SK-N-SH (cell line): ENCODE data around the gene ADGRL3. TPM values are rescaled to one million over a fixed set of nuclear protein-coding genes. Genes with fewer than 3 reads are reported as not detected.

Experiments
- CTCF ChIA-PET: fragments of 300-600, 350-600 bp; formaldehyde crosslinking; extraction: SDS; loops from one replicate; lab custom pipeline; 2021; lab: Yijun Ruan, JAX
- POLR2A ChIA-PET: fragments of 350-600 bp; sonication (Branson Sonifier 250); formaldehyde crosslinking; extraction: SDS; loops from one replicate; lab custom pipeline; 2020; ENCODE audit warnings: antibody characterized with exemption, inconsistent platforms; lab: Yijun Ruan, JAX
- DNase-seq: peaks from one replicate; pipeline ENCODE4 v3.0.0; 2012
- H2AFZ ChIP-seq: fragments of 200-600 bp; sonication (generic); 2 replicates; pipeline ENCODE4 v1.8.1; 2016; ENCODE audit warnings: antibody characterized with exemption, mild to moderate bottlenecking, low read depth
- H3F3A ChIP-seq: fragments of 200-600 bp; sonication (generic); replicated peaks from 2 replicates; pipeline ENCODE3; 2016; ENCODE audit warnings: antibody characterized with exemption, mild to moderate bottlenecking; ENCODE audit not compliant: insufficient read depth
- H3K27ac ChIP-seq, 2 experiments: fragments of 200-500 bp in 1 of 2; fragments of 200-600 bp in 1 of 2; sonication (Bioruptor generic) in 1 of 2; sonication (generic), shearing (Covaris generic) in 1 of 2; 2 replicates each; pipeline versions ENCODE4 v1.5.1 to v1.6.1; 2014 to 2016; ENCODE audit warnings: low read depth in 2 of 2, inconsistent platforms in 1 of 2, low read length in 1 of 2, mild to moderate bottlenecking in 1 of 2, mixed read lengths in 1 of 2
- H3K27me3 ChIP-seq: fragments of 200-600 bp; sonication (generic), shearing (Covaris generic); 2 replicates; pipeline ENCODE4 v1.6.1; 2016; ENCODE audit warnings: mixed run types; ENCODE audit not compliant: insufficient read depth
- H3K36me3 ChIP-seq, 2 experiments: fragments of 200-500 bp in 1 of 2; fragments of 200-600 bp in 1 of 2; sonication (Bioruptor generic) in 1 of 2; sonication (generic) in 1 of 2; replicated peaks in 1 of 2; 2 replicates each; pipeline versions ENCODE3 to v1.5.1; 2014 to 2016; ENCODE audit warnings: low read length in 1 of 2, mild to moderate bottlenecking in 1 of 2; ENCODE audit not compliant: insufficient read depth in 2 of 2, control insufficient read depth in 1 of 2
- H3K4me1 ChIP-seq, 2 experiments: fragments of 200-500 bp in 1 of 2; fragments of 200-600 bp in 1 of 2; sonication (Bioruptor generic) in 1 of 2; sonication (generic), shearing (Covaris generic) in 1 of 2; 2 replicates each; pipeline versions ENCODE4 v1.5.1 to v1.6.1; 2014 to 2016; ENCODE audit warnings: low read depth in 1 of 2, low read length in 1 of 2, mixed run types in 1 of 2; ENCODE audit not compliant: insufficient read depth in 2 of 2, control insufficient read depth in 1 of 2
- H3K4me2 ChIP-seq: fragments of 200-600 bp; sonication (generic), shearing (Covaris generic); 2 replicates; pipeline ENCODE4 v1.6.1; 2017; ENCODE audit warnings: mixed run types
- H3K4me3 ChIP-seq, 2 experiments: fragments of 200-500 bp in 1 of 2; fragments of 200-600 bp in 1 of 2; sonication (Bioruptor generic) in 1 of 2; sonication (generic), shearing (Covaris generic) in 1 of 2; 2 replicates each; pipeline versions ENCODE4 v1.5.1 to v1.8.1; 2014 to 2016; ENCODE audit warnings: low read depth in 2 of 2, inconsistent platforms in 1 of 2, low read length in 1 of 2, mild to moderate bottlenecking in 1 of 2, mixed read lengths in 1 of 2, moderate library complexity in 1 of 2
- H3K79me2 ChIP-seq: fragments of 200-600 bp; sonication (generic); 2 replicates; pipeline ENCODE4 v1.8.1; 2017; ENCODE audit warnings: mild to moderate bottlenecking; ENCODE audit not compliant: insufficient read depth
- H3K9ac ChIP-seq: fragments of 200-600 bp; sonication (generic); 2 replicates; pipeline ENCODE4 v1.6.1; 2017; ENCODE audit warnings: mixed run types
- H3K9me2 ChIP-seq: fragments of 200-600 bp; sonication (generic); 2 replicates; pipeline ENCODE4 v1.6.1; 2017; ENCODE audit warnings: mixed run types
- H3K9me3 ChIP-seq: fragments of 200-600 bp; sonication (generic); 2 replicates; pipeline ENCODE4 v1.6.1; 2017; ENCODE audit warnings: mixed run types, mild to moderate bottlenecking, moderate library complexity
- H4K20me1 ChIP-seq: fragments of 200-600 bp; sonication (generic); 2 replicates; pipeline ENCODE4 v1.6.1; 2017; ENCODE audit warnings: mild to moderate bottlenecking, mixed run types; ENCODE audit not compliant: insufficient read depth
- ELF1 ChIP-seq: IDR thresholded peaks from 2 replicates; pipeline ENCODE4 v1.4.0; 2012
- EZH2phosphoT487 ChIP-seq: fragments of 200-600 bp; sonication (generic); IDR thresholded peaks from 2 replicates; pipeline ENCODE4 v1.6.1; 2017; ENCODE audit warnings: low read depth, mixed run types, mild to moderate bottlenecking, antibody characterized with exemption, moderate library complexity, borderline replicate concordance
- FOXJ3 ChIP-seq: sonication (generic); formaldehyde crosslinking; IDR thresholded peaks from 2 replicates; pipeline ENCODE4 v1.5.1; 2020; ENCODE audit warnings: mild to moderate bottlenecking, missing genetic modification reagents
- FOXM1 ChIP-seq: IDR thresholded peaks from 2 replicates; pipeline ENCODE4 v1.4.0; 2012; ENCODE audit warnings: low read depth, mild to moderate bottlenecking
- GABPA ChIP-seq: IDR thresholded peaks from 2 replicates; pipeline ENCODE4 v1.4.0; 2012; ENCODE audit warnings: low read depth, mild to moderate bottlenecking
- GATA2 ChIP-seq: sonication (generic); formaldehyde crosslinking; IDR thresholded peaks from 2 replicates; pipeline ENCODE4 v1.5.0; 2020; ENCODE audit warnings: mild to moderate bottlenecking, missing genetic modification reagents
- JUND ChIP-seq: IDR thresholded peaks from 2 replicates; pipeline ENCODE4 v1.4.0; 2012
- MAX ChIP-seq: IDR thresholded peaks from 2 replicates; pipeline ENCODE4 v1.4.0; 2012; ENCODE audit warnings: low read depth
- MXI1 ChIP-seq: IDR thresholded peaks from 2 replicates; pipeline ENCODE4 v1.6.1; 2012; ENCODE audit warnings: mild to moderate bottlenecking, low read depth, low read length, improper control_type of control experiment
- NFIC ChIP-seq: IDR thresholded peaks from 2 replicates; pipeline ENCODE4 v1.4.0; 2012; ENCODE audit warnings: borderline replicate concordance
- NRF1 ChIP-seq: IDR thresholded peaks from 2 replicates; pipeline ENCODE4 v1.6.1; 2012; ENCODE audit warnings: low read depth, mild to moderate bottlenecking, low read length
- POLR2AphosphoS5 ChIP-seq: IDR thresholded peaks from 2 replicates; pipeline ENCODE4 v1.6.1; 2012; ENCODE audit warnings: low read depth, low read length
- RCOR1 ChIP-seq: fragments of 150-350 bp; IDR thresholded peaks from 2 replicates; pipeline ENCODE4 v1.6.1; 2017; ENCODE audit warnings: antibody characterized with exemption, low read length
- REST ChIP-seq: IDR thresholded peaks from 2 replicates; pipeline ENCODE4 v1.6.1; 2012; ENCODE audit warnings: mild to moderate bottlenecking, low read depth, low read length, moderate library complexity
- RFX5 ChIP-seq: IDR thresholded peaks from 2 replicates; pipeline ENCODE4 v1.6.1; 2012; ENCODE audit warnings: mild to moderate bottlenecking, improper control_type of control experiment, low read length
- RXRA ChIP-seq: IDR thresholded peaks from 2 replicates; pipeline ENCODE4 v1.4.0; 2012; ENCODE audit warnings: low read depth, mild to moderate bottlenecking, borderline replicate concordance
- SIN3A ChIP-seq: IDR thresholded peaks from 2 replicates; pipeline ENCODE4 v1.6.1; 2012; ENCODE audit warnings: low read depth, mild to moderate bottlenecking, low read length, moderate library complexity, borderline replicate concordance
- TCF12 ChIP-seq: IDR thresholded peaks from 2 replicates; pipeline ENCODE4 v1.4.0; 2012
- WGBS: methylation state at CpG from one replicate; pipeline ENCODE4 v1.1.6; 2017; ENCODE audit warnings: low lambda C conversion rate; 5-methylcytosine and 5-hydroxymethylcytosine counted together
- polyA plus RNA-seq, 3 experiments: library from polyadenylated mRNA; depleted of rRNA; stranded (reverse); fragments of >200 nt; gene quantifications; 2 replicates each; pipeline ENCODE4 v1.2.3, GENCODE V29; 2012
- TF ChIP-seq, protein P1 (sequence below): fragments of 150-350 bp; IDR thresholded peaks from 2 replicates; pipeline ENCODE4 v1.6.1; 2017; ENCODE audit warnings: antibody characterized with exemption, low read length, low read depth, borderline replicate concordance
- TF ChIP-seq, protein P2 (sequence below): IDR thresholded peaks from 2 replicates; pipeline ENCODE4 v1.4.0; 2012; ENCODE audit warnings: low read depth, borderline replicate concordance
- TF ChIP-seq, protein P3 (sequence below): fragments of 150-350 bp; IDR thresholded peaks from 2 replicates; pipeline ENCODE4 v1.6.1; 2016; ENCODE audit warnings: mild to moderate bottlenecking, low read depth, low read length

The ADGRL3 gene
- polyA plus RNA-seq, 1 of the 3 experiments (the other 2 are of a cell fraction) = 0.03 TPM

DNA sequence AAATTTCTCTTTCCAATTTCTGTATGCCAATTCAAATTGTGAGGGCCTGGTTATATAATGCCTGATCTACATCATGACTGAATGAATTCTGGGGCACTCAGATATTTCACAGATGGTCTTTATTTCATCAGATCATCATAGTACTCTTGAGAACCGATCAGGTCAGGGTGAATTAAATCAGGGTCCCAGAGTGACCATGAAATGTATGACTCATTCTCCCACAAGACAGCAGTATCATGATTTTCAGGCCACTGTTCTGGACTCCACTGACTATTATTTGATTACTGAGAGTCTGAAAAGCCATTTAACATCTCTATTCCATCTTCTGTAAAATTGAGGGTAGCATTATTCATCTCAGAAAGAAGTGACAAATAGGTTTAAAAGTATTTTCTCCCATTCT lies 471.5 kb downstream of the ADGRL3 start (continued):
- no peak for TF ChIP-seq NFIC
- TF ChIP-seq, protein P1, sequence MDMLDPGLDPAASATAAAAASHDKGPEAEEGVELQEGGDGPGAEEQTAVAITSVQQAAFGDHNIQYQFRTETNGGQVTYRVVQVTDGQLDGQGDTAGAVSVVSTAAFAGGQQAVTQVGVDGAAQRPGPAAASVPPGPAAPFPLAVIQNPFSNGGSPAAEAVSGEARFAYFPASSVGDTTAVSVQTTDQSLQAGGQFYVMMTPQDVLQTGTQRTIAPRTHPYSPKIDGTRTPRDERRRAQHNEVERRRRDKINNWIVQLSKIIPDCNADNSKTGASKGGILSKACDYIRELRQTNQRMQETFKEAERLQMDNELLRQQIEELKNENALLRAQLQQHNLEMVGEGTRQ = no peak
- TF ChIP-seq, protein P2, sequence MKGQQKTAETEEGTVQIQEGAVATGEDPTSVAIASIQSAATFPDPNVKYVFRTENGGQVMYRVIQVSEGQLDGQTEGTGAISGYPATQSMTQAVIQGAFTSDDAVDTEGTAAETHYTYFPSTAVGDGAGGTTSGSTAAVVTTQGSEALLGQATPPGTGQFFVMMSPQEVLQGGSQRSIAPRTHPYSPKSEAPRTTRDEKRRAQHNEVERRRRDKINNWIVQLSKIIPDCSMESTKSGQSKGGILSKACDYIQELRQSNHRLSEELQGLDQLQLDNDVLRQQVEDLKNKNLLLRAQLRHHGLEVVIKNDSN = no peak
- TF ChIP-seq, all 33 proteins: peak for 0

- Histone ChIP-seq H3K79me2 (no peaks in the 10 kb centered on the region), H3K9me3 (no peaks in the 10 kb centered on the region), H3K4me3 (no peak overlapping the region), H3K9me2 (no peaks in the 10 kb centered on the region; the same call in 1 of the 2 replicates), H2AFZ (no peak overlapping the region), H3K36me3 (no peaks in the 10 kb centered on the region), H3K9ac (no peak overlapping the region), H3K27ac (no peak overlapping the region), H4K20me1 (no peaks in the 10 kb centered on the region), H3K4me2 (no peak overlapping the region), H3K4me1 (no peaks in the 10 kb centered on the region), H3K27me3 (no peaks in the 10 kb centered on the region), H3F3A (no peaks in the 10 kb centered on the region)
- DNase-seq = no peak
- POLR2A ChIA-PET = no interaction called here
- CTCF ChIA-PET = no interaction called here
- WGBS = 51% methylated on average over 2 of the region's 2 CpGs
- no peak for TF ChIP-seq GATA2
- TF ChIP-seq, protein P3, sequence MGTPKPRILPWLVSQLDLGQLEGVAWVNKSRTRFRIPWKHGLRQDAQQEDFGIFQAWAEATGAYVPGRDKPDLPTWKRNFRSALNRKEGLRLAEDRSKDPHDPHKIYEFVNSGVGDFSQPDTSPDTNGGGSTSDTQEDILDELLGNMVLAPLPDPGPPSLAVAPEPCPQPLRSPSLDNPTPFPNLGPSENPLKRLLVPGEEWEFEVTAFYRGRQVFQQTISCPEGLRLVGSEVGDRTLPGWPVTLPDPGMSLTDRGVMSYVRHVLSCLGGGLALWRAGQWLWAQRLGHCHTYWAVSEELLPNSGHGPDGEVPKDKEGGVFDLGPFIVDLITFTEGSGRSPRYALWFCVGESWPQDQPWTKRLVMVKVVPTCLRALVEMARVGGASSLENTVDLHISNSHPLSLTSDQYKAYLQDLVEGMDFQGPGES = no peak
Observed at GRCh38 chr4:61675464-61675863, 475.3 kb downstream of the ADGRL3 start.

GRCh38 chr4:61678297-61678696 lies 478.2 kb downstream of the ADGRL3 start:
- CTCF ChIA-PET = no interaction called here
- WGBS = 70% methylated on average over 1 of the region's 1 CpG
- TF ChIP-seq, protein P2 = no peak
- no peak for TF ChIP-seq MAX
- TF ChIP-seq ELF1 = no peak
- no peak for TF ChIP-seq FOXJ3 (CRISPR knock-in tag)
- no peak for TF ChIP-seq RFX5
- TF ChIP-seq MXI1 = no peak
- TF ChIP-seq POLR2AphosphoS5 = no peak
- TF ChIP-seq GABPA = no peak
- no peak for TF ChIP-seq SIN3A
- no peak for TF ChIP-seq FOXM1
- no peak for TF ChIP-seq RCOR1
- no peak for TF ChIP-seq RXRA
- no peak for TF ChIP-seq NRF1
- TF ChIP-seq EZH2phosphoT487 = no peak
- no peak for TF ChIP-seq TCF12
- TF ChIP-seq REST = no peak
- no peak for TF ChIP-seq JUND

More at GRCh38 chr4:61678297-61678696, 478.2 kb downstream of the ADGRL3 start:
- no peaks in the 10 kb centered on the region for H3K36me3 ChIP-seq
- no peaks in the 10 kb centered on the region for H4K20me1 ChIP-seq
- H3F3A ChIP-seq = no peaks in the 10 kb centered on the region
- H3K4me3 ChIP-seq = no peak overlapping the region
- H2AFZ ChIP-seq = no peak overlapping the region
- no peak overlapping the region for H3K27ac ChIP-seq
- no peaks in the 10 kb centered on the region for H3K79me2 ChIP-seq
- POLR2A ChIA-PET = no interaction called here
- H3K4me1 ChIP-seq = no peaks in the 10 kb centered on the region
- H3K9me3 ChIP-seq = no peaks in the 10 kb centered on the region
- H3K9ac ChIP-seq = no peak overlapping the region
- no peak for DNase-seq
- H3K9me2 ChIP-seq = no peaks in the 10 kb centered on the region
- H3K4me2 ChIP-seq = no peak overlapping the region
- no peaks in the 10 kb centered on the region for H3K27me3 ChIP-seq
